SK-N-SH treated with all-trans-retinoic acid at 6 μM for 48 hours (cell line): ENCODE measurements around the gene LRMDA.

Experiments used
- ATAC-seq: fragments of 200-7000 bp; cut with Tn5 transposase; 3 replicates; pipeline ENCODE4 v1.9.1; 2020; ENCODE audit warnings: mild to moderate bottlenecking, moderate library complexity
- BACH2 ChIP-seq: fragments of 250-450 bp; sonication (Bioruptor Pico); IDR thresholded peaks from 2 replicates; pipeline ENCODE4 v1.9.0; 2021; ENCODE audit warnings: mild to moderate bottlenecking, borderline replicate concordance
- CSDC2 ChIP-seq: fragments of 250-450 bp; sonication (Bioruptor Pico); IDR thresholded peaks from 2 replicates; pipeline ENCODE4 v1.5.0; 2020; ENCODE audit warnings: mild to moderate bottlenecking, moderate library complexity
- ESRRG ChIP-seq: fragments of 250-450 bp; sonication (Bioruptor Pico); IDR thresholded peaks from 2 replicates; pipeline ENCODE4 v1.6.1; 2021; ENCODE audit warnings: mild to moderate bottlenecking
- GLIS3 ChIP-seq: fragments of 250-450 bp; sonication (Bioruptor Pico); IDR thresholded peaks from 2 replicates; pipeline ENCODE4 v1.5.0; 2020; ENCODE audit warnings: mild to moderate bottlenecking, moderate library complexity
- ISL1 ChIP-seq: fragments of 250-450 bp; sonication (Bioruptor Pico); IDR thresholded peaks from 2 replicates; pipeline ENCODE4 v2.1.2; 2022; ENCODE audit warnings: mild to moderate bottlenecking, moderate library complexity
- PPARA ChIP-seq: fragments of 250-450 bp; sonication (Bioruptor Pico); IDR thresholded peaks from 2 replicates; pipeline ENCODE4 v1.5.0; 2020; ENCODE audit warnings: mild to moderate bottlenecking, borderline replicate concordance
- SNAI2 ChIP-seq: fragments of 250-450 bp; sonication (Bioruptor Pico); IDR thresholded peaks from 2 replicates; pipeline ENCODE4 v1.5.0; 2020; ENCODE audit warnings: mild to moderate bottlenecking, moderate library complexity
- TCF4 ChIP-seq: fragments of 250-450 bp; sonication (Bioruptor Pico); IDR thresholded peaks from 2 replicates; pipeline ENCODE4 v1.8.0; 2021; ENCODE audit warnings: mild to moderate bottlenecking, moderate library complexity, borderline replicate concordance
- ZFP3 ChIP-seq: fragments of 250-450 bp; sonication (Bioruptor Pico); IDR thresholded peaks from 2 replicates; pipeline ENCODE4 v1.5.0; 2020; ENCODE audit warnings: mild to moderate bottlenecking, moderate library complexity
- ZFP30 ChIP-seq: fragments of 450-650 bp; formaldehyde crosslinking; IDR thresholded peaks from 2 replicates; pipeline ENCODE4 v1.5.0; 2022; ENCODE audit warnings: mild to moderate bottlenecking, moderate library complexity
- ZNF565 ChIP-seq: fragments of 450-650 bp; formaldehyde crosslinking; conservative IDR thresholded peaks from 2 replicates; pipeline ENCODE4 v1.5.0; 2020; ENCODE audit warnings: low read depth, mild to moderate bottlenecking, moderate library complexity
- ZNF70 ChIP-seq: fragments of 450-650 bp; formaldehyde crosslinking; IDR thresholded peaks from 2 replicates; pipeline ENCODE4 v1.5.0; 2020; ENCODE audit warnings: mild to moderate bottlenecking, moderate library complexity
- TF ChIP-seq, protein P1 (sequence below): fragments of 250-450 bp; sonication (Bioruptor Pico); IDR thresholded peaks from 2 replicates; pipeline ENCODE4 v1.8.0; 2020; ENCODE audit warnings: mild to moderate bottlenecking, moderate library complexity, borderline replicate concordance
- TF ChIP-seq, protein P2 (sequence below): fragments of 250-450 bp; sonication (Bioruptor Pico); IDR thresholded peaks from 2 replicates; pipeline ENCODE4 v1.5.1; 2021; ENCODE audit warnings: mild to moderate bottlenecking, moderate library complexity
- TF ChIP-seq, protein P3 (sequence below): fragments of 250-450 bp; sonication (Bioruptor Pico); IDR thresholded peaks from 2 replicates; pipeline ENCODE4 v1.5.0; 2020; ENCODE audit warnings: mild to moderate bottlenecking, moderate library complexity
- TF ChIP-seq, protein P4 (sequence below): fragments of 250-450 bp; sonication (Bioruptor Pico); IDR thresholded peaks from 2 replicates; pipeline ENCODE4 v1.5.1; 2020; ENCODE audit warnings: low read depth, mild to moderate bottlenecking, moderate library complexity
- TF ChIP-seq, protein P5 (sequence below): fragments of 250-450 bp; sonication (Bioruptor Pico); IDR thresholded peaks from 2 replicates; pipeline ENCODE4 v1.8.0; 2021; ENCODE audit warnings: low read depth, mild to moderate bottlenecking, moderate library complexity, borderline replicate concordance

The LRMDA gene

DNA sequence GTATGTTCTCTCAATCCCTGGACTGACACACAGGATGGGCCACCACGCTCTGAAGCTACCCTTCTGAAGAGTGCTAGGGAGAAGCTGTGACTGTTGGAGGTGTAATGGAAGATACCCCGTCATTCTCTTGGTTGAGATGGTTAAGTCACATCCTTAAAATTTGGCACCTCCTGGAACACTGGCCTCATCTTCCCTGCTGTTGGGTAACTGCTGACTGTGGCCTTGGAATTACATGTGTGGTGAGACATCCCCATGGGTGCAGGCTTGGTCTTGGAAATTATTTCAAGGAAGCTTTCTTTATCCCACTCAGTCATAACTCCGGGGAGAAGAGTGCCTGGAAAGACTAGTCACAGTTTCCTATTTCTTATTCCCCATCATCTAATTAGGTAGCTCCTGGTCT is 62.0 kb downstream of the LRMDA start:
- no peak for ATAC-seq
- TF ChIP-seq, protein P1, sequence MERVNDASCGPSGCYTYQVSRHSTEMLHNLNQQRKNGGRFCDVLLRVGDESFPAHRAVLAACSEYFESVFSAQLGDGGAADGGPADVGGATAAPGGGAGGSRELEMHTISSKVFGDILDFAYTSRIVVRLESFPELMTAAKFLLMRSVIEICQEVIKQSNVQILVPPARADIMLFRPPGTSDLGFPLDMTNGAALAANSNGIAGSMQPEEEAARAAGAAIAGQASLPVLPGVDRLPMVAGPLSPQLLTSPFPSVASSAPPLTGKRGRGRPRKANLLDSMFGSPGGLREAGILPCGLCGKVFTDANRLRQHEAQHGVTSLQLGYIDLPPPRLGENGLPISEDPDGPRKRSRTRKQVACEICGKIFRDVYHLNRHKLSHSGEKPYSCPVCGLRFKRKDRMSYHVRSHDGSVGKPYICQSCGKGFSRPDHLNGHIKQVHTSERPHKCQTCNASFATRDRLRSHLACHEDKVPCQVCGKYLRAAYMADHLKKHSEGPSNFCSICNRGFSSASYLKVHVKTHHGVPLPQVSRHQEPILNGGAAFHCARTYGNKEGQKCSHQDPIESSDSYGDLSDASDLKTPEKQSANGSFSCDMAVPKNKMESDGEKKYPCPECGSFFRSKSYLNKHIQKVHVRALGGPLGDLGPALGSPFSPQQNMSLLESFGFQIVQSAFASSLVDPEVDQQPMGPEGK: no peak
- no peak for TF ChIP-seq ZNF565 (CRISPR knock-in tag)
- TF ChIP-seq, protein P2, sequence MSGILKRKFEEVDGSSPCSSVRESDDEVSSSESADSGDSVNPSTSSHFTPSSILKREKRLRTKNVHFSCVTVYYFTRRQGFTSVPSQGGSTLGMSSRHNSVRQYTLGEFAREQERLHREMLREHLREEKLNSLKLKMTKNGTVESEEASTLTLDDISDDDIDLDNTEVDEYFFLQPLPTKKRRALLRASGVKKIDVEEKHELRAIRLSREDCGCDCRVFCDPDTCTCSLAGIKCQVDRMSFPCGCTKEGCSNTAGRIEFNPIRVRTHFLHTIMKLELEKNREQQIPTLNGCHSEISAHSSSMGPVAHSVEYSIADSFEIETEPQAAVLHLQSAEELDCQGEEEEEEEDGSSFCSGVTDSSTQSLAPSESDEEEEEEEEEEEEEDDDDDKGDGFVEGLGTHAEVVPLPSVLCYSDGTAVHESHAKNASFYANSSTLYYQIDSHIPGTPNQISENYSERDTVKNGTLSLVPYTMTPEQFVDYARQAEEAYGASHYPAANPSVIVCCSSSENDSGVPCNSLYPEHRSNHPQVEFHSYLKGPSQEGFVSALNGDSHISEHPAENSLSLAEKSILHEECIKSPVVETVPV (CRISPR knock-in tag): no peak

DNA sequence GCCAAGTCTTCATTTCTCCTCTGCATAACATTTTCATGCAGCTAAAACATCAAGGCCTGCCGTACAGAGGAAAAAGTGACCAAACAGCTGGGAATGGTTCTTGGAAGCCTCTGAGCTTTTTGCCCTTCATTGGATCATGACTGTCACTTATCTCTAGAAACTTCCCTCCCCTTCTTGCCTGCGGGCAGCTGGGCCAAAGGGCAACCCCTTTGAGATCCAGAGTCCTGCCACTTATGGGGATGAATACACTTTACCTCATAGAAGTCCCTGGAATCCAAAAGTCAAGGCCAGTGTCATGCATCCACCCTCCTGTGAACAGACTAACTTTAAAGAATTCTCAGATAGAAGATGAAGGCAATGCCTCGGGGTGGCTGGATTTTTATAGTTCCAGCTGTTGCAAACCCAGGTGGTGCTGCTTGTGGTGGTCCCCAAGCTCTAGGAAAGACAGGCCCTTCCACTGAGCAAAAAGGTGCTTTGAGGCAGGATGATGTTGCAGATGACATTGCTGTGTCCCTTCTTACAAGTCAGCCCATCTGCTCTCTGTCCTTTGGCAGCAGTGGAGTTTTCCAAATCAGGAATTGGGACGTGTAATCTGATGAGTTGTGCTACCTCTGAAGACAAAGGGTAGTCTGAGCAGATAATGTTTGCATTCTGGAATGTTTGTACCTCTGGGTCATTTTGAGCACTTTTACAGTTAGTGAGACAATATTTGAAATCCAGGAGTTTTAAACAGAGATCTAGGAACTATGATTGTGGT is 64.2 kb downstream of the LRMDA start:
- TF ChIP-seq, protein P3, sequence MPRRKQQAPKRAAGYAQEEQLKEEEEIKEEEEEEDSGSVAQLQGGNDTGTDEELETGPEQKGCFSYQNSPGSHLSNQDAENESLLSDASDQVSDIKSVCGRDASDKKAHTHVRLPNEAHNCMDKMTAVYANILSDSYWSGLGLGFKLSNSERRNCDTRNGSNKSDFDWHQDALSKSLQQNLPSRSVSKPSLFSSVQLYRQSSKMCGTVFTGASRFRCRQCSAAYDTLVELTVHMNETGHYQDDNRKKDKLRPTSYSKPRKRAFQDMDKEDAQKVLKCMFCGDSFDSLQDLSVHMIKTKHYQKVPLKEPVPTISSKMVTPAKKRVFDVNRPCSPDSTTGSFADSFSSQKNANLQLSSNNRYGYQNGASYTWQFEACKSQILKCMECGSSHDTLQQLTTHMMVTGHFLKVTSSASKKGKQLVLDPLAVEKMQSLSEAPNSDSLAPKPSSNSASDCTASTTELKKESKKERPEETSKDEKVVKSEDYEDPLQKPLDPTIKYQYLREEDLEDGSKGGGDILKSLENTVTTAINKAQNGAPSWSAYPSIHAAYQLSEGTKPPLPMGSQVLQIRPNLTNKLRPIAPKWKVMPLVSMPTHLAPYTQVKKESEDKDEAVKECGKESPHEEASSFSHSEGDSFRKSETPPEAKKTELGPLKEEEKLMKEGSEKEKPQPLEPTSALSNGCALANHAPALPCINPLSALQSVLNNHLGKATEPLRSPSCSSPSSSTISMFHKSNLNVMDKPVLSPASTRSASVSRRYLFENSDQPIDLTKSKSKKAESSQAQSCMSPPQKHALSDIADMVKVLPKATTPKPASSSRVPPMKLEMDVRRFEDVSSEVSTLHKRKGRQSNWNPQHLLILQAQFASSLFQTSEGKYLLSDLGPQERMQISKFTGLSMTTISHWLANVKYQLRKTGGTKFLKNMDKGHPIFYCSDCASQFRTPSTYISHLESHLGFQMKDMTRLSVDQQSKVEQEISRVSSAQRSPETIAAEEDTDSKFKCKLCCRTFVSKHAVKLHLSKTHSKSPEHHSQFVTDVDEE (CRISPR knock-in tag): no peak
- TF ChIP-seq ZNF70 (CRISPR knock-in tag): no peak
- TF ChIP-seq SNAI2 (CRISPR knock-in tag): no peak
- TF ChIP-seq ZFP3: no peak
- TF ChIP-seq, protein P4, sequence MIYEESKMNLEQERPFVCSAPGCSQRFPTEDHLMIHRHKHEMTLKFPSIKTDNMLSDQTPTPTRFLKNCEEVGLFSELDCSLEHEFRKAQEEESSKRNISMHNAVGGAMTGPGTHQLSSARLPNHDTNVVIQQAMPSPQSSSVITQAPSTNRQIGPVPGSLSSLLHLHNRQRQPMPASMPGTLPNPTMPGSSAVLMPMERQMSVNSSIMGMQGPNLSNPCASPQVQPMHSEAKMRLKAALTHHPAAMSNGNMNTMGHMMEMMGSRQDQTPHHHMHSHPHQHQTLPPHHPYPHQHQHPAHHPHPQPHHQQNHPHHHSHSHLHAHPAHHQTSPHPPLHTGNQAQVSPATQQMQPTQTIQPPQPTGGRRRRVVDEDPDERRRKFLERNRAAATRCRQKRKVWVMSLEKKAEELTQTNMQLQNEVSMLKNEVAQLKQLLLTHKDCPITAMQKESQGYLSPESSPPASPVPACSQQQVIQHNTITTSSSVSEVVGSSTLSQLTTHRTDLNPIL (CRISPR knock-in tag): no peak
- TF ChIP-seq ESRRG (CRISPR knock-in tag): no peak
- no peak for TF ChIP-seq BACH2 (CRISPR knock-in tag)
- TF ChIP-seq, protein P5, sequence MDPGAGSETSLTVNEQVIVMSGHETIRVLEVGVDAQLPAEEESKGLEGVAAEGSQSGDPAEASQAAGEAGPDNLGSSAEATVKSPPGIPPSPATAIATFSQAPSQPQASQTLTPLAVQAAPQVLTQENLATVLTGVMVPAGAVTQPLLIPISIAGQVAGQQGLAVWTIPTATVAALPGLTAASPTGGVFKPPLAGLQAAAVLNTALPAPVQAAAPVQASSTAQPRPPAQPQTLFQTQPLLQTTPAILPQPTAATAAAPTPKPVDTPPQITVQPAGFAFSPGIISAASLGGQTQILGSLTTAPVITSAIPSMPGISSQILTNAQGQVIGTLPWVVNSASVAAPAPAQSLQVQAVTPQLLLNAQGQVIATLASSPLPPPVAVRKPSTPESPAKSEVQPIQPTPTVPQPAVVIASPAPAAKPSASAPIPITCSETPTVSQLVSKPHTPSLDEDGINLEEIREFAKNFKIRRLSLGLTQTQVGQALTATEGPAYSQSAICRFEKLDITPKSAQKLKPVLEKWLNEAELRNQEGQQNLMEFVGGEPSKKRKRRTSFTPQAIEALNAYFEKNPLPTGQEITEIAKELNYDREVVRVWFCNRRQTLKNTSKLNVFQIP (CRISPR knock-in tag): no peak
- TF ChIP-seq, protein P2 (CRISPR knock-in tag): no peak
- TF ChIP-seq, protein P1: no peak
- no peak for TF ChIP-seq CSDC2 (CRISPR knock-in tag)
- TF ChIP-seq PPARA: no peak
- no peak for TF ChIP-seq ZNF565 (CRISPR knock-in tag)
- TF ChIP-seq ZFP30: no peak
- no peak for TF ChIP-seq ISL1 (CRISPR knock-in tag)
- no peak for TF ChIP-seq GLIS3 (CRISPR knock-in tag)
- no peak for TF ChIP-seq TCF4 (CRISPR knock-in tag)
- ATAC-seq: no peak
